Brain pericyte (primary cell): Measurements from ENCODE around the gene NDUFB6.
"Not testable (repeated sequence)": the region's sequence is repeated elsewhere in the genome, so short reads cannot be mapped to it uniquely, and the experiment has no call there.

ENCODE experiments used
- DNase-seq: peaks from one replicate; pipeline ENCODE4 v3.0.0-alpha.2; 2012; ENCODE audit warnings: low read depth, low spot score

The NDUFB6 gene

DNA sequence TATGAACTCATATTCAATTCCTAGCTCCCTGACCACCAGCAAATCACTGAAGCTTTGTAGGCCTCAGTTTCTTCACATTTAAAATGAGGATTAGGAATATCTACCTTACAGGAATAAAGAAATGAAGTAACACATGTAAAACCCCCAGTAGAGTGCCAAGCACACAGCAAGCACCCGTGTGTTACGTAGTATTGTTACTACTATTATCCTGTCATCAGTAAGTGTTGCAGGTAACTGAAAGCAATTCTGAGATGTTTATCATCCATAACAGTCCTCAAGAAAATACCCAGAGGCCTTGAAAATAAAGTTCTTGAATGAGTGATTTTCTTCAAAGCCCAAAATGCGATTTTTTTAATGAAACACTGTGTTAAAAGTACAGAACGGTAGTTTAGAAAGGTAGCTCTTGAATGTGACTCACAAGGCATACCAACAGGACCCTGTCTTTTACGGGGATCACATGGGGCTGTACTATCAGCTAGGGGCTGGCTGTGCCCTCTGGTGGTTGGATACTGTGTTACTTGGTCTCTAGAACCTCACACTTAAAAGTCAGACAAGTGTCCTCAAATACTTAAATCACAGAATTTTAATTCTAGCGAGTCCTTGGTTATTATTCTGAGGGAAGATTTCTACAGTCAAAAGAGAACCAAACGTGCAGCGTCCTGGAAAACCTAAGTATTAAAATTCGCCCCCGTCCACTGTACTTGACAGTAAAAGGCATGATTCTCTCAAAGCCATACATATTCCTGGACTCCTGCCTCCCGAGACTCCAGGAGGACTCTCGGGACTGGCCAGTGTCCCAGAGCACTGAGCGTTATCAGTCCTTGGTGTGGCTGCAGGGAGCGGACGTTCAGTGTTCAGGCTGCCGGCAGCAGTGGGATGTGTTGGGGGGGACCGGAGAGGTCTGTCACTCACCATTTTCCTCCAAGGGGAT lies 725 bp downstream of the NDUFB6 start:
- no peak for DNase-seq

DNA sequence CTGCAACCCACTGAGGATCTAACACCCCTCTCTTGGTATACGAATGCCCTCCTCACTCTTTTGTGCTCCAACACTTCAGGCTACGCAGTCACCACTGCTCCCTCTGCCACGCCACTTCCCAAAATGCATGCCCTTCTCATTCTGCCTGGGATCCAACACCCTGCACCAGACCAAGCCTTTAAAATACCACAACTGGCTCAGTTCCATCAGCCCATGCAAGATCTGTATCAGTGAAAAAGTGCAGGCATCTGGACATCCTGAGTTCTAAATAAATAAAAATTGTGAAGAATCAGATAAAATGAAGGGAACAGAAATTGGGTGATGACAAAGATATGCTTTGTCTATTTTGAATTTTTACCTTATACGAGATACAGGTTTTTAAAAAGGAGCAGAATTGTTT lies 2.7 kb downstream of the NDUFB6 start:
- DNase-seq = no peak

DNA sequence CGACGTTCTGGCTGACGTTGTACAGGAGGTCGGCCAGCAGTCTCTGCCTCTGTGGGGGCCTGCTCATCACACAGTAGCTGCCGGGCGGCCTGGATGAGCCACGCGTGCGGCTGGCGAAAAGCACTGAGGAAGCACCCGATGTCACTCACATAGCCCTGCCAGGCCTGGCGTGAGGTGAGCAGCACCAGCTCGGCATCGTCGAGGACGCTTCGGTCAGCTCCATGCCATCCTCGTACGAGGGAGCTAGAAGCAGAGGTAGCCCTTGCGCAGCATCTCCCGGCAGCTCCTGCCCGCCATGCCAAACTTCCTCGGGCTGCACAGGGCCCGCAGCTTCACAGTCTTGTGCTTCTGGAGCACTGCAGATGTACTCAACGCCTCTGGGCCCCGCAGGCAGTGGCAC lies 6.2 kb downstream of the NDUFB6 start:
- DNase-seq = no peak

DNA sequence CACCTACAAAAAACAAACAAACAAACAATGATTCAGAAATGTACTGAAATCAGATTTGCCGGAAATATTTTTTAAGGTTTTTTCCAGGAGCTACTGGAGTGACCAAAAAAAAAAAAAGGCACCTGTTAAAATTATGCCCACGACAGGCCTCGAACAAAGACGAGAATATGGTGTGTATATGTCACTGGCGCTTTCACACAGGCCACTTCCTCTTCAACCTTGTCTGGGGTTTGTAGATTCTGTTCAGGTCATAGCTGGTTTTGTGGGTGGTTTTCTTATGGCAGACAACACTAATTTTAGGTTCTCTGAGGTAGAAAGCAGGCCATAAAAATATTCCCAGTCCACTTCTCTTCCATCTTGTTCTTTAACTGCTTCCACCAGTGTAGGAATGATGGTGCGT lies 7.0 kb downstream of the NDUFB6 start:
- DNase-seq = no peak

DNA sequence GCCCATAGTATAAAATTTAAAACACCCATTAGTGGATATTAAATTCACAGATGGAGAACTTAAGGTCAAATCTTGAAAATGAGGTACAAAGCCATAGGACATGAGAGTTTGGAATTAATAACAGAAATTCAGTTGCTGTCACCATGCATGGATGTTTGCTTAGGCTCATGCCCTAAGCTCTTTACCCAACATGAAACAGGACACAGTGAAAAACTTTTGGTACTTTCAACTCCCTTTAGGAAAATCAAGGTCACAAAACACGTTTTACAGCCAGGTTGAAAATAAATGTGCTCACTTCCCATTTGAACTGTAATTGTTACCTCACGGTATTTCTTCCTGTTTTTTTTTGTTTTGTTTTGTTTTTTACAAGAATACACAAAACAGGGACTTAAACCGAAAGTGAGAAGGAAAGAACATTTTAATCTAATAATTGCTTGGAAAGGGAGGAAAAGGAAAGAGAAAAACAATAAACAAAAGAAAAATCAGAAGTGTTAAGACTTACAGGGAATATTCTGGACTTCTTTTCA lies 14.5 kb downstream of the NDUFB6 start:
- no peak for DNase-seq

DNA sequence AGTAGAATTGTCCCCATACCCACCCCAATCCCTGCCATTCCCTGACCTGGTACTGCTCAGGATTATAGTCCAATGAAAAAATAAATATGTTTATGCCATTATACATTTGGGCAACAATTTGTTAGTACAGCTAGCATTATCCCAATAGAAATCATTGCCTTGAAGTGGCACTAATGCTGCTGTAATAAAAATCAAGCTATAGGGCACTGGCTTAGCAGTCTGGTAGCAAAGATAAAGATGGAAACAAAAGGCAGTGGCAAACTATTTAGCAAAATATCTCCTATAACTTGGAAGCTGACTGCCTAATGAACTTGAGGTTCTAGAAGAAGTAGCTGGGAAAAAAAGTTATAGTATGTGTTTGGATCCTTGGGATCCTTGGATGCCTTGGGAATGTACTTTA lies 18.4 kb downstream of the NDUFB6 start:
- no peak for DNase-seq

DNA sequence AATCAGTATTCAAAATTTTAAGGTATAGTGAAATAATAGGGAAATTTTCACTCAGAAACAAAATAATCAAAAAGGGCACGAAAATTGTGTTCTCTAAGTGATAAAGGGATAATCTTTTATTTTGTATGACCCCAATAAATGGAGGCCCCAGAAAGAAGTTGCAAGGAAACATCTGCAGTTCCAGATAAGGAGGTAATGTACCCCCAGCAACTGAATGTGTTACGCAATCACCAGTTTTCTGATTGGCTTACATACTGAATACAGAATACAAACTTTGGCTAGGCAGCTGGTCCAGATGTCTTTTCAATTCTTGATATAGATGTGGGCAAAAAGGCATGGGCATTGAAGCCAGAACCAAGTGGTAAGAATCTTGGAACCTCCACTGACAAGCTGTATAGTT lies 18.9 kb downstream of the NDUFB6 start:
- no peak for DNase-seq

DNA sequence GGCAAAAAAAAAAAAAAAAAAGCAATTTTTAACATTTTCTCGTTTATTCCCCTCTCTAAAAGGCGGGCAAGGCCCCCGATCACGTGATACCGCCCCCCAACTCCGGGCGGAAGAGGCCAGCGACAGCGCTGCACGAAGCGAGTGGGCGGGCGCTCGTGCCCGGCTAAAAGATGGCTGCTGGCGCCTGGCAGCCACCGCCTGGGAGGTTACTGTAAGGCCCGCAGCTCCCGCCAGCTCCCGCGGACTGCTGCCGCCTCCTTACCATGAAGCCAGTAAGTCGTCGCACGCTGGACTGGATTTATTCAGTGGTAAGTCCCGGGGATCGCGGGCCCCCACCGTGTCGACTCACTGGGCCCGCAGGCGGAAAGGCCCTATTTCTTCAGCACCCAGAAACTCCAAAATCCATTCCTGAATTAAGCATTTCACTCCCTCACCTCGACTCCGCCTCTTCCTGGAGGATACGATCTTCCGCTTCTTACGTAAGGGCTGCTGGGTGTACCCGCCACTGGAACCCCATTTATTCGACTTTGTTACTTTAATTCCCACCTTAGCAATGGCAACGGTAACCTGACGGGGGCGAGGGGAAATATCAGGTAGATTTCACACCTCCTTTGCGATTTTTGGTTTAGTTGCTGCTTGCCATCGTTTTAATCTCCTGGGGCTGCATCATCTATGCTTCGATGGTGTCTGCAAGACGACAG lies 20.6 kb downstream of the NDUFB6 start, which contains the start of the genes SMIM27 and TOPORS:
Gene SMIM27, plus strand, starts transcription at position 156 of the 701 bp plus-strand sequence. Its CDS starts 108 bp downstream, at position 264.
Gene TOPORS, minus strand, starts transcription at position 415 of the 701 bp plus-strand sequence. Its CDS starts 150 bp downstream, at position 265.
- DNase-seq = peak; percentile 75

DNA sequence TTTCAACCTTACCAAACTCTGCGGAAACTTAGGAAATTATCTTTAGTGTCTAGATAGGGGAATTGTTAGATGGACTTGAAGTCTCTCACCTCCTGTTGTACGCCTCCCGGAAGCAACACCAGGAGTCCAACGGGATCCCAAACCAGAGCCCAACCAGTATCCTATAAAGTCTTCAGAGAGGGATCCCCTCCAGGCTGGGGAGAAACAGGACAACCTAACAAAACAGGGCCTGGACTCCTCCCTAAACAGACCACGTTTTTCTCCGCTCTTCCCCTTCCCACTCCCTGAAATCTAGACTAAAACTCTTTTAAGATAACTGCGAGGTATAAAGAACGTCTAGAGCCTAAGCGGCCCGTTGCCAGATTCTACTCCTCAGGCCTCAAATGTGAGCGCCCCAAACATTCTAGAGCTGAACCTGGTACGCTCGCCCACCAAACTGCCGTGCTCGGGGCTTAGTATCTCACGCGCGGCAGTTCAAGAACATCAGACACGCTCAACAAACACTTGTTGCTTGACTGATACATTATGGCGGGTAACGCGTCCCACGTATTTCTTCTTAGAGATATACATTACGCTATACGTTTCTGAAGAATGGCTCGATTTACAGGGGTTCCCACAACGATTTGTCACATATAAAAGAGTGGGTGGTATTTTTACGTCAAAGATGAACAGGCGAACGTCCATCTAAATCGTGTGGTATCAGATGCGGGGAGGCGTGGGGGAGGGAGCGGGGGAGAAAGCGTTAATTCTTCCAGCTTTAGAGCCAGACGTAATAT lies 21.5 kb downstream of the NDUFB6 start:
- no peak for DNase-seq

DNA sequence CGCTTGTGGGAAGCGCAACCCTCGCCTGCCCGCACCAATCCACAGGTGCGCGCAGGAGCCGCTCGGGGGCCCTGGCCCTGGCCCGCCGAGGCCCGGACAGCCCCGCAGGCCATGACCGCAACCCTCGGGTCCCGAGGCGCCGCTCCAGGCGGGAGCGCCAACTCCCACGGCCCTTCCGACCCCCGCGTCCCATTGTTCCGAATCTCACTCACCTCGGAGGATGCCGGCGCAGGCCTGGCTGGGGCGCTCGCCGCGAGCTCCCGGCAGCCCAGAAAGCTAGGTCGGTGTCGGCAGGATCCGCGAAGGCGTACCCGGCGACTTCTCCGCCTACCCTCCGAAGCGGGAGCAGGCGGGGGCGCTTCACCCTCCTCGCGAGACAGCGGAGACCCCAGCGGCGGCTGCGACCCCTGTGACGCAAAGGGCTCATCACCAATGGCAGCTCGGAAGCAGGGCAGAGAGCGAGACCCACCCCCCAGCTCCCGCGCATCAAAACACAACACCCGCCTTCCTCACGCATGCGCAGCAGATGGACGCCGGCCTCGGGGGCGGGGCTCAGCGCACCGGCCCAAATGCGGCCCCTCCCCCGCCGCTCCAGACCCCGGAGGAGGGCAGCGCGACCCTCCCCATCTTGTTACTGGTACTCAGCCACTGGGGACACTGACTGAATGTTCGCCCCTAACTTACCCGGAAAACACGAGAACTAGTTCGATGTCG lies 22.2 kb downstream of the NDUFB6 start:
- DNase-seq = peak; percentile 86

DNA sequence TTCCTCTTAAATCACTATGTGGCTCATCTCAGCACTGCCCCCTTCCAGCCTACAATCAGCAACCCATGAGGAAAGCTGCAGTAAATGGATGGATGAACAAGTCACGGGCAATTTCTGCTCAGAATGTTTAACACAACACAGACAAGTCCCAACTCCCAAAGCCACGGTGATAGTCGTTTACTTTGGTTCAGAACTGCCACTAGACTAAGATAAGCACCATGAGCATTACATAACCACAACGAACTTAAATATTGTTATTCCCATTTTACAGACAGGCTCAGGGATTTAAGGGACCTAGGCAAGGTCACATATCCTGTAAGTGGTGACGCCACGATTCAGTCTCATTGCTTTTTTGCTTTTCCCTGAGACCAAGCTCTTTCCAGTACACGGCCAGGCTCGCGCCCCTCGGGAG lies 22.8 kb downstream of the NDUFB6 start:
- peak; percentile 15 for DNase-seq

DNA sequence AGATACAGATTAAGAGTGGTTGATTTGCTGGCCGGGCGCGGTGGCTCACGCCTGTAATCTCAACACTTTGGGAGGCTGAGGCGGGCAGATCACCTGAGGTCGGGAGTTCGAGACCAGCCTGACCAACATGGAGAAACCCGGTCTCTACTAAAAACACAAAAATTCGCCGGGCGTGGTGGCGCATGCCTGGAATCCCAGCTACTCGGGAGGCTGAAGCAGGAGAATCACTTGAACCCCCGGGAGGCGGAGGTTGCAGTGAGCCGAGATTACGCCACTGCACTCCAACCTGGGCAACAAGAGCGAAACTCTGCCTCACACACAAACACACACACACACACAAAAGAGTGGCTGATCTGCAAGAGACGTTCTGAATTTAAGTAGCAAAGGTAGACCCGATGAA lies 24.7 kb downstream of the NDUFB6 start:
- DNase-seq = not testable (repeated sequence)

DNA sequence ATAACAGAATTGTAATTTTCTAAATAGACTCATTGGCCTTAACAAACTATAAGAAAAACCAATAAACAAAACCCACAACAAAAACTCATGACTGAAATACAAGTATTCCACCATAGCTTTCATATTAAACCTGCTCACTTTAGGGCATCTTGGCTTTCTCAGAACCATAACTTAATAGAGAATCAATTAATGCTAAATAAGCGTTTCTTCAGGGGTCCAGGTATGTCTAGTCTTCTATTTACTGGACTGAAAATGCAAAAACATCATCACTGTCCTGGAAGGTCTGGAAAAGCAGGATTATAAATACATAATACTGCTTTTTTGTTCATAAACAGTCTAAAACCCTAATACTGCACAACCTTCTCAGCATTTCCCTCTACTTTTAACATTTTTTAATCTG lies 27.1 kb downstream of the NDUFB6 start:
- no peak for DNase-seq

DNA sequence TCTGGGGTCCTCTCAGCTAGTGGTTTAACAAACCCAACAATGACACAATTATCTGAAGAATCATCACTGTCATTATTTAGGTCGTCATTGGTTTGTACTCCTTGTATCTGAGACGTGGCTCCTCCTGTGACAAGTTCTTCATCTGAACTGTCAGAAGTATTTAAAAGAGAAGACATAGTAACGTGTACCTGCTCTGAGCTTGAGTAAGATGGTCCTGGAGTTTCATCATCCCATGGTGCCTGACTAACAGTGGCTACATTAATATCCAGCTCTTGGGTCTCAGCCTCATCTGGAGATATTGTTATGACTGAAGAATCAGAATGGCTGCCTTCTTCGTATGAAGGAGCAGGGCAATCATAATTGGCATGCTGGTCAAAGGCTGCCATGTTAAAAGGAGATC lies 29.9 kb downstream of the NDUFB6 start:
- no peak for DNase-seq

DNA sequence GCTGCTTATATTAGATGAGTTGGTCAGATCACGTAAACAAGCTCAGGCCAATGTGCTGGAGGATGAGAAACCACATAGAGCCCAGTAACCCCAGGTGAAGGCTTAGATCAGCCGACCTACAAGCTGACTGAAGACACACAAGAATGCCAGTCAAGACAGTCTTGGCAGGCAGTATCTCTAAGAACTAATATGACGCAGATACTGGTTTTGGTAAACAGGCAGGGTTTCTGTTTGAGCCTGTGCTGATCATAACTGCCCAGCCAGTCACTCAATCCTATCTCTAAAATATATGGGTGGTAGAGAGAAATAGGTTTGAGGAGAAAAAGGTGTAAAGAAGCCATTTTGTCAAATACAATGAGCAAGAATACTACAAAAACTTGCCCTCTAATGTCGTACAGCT lies 39.1 kb downstream of the NDUFB6 start:
- DNase-seq = no peak

DNA sequence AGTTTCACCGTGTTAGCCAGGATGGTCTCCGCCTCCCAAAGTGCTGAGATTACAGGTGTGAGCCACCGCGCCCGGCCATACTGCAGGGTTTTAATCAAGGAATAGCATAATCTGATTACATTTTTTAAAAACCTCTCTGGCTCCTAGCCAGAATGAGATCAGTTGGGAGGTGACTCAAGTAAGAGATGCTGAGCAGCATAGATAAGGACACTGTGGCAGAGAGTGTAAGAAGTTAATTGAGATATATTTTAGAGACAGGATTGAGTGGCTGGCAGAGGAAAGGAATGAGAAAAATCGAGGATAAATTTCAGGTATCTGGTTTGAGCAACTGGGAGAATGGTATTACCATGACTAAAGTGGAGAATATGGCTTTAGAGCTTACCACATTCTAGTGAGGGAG lies 39.6 kb downstream of the NDUFB6 start:
- DNase-seq = no peak

DNA sequence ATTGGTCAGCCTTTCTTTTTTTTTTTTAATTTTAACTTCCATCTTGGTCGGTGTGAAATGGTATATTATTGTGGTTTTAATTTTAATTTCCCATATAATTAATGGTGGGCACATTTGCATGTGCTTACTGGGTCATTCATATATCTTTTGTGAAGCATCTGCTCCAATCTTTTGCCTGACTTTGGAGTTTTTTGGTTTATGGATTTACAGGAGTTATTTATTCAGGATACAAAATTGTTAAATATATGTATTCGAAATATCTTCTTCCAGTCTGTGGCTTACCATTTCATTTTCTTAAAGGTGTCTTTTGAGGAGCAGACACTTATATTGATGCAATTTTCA lies 46.3 kb downstream of the NDUFB6 start:
- DNase-seq = no peak

DNA sequence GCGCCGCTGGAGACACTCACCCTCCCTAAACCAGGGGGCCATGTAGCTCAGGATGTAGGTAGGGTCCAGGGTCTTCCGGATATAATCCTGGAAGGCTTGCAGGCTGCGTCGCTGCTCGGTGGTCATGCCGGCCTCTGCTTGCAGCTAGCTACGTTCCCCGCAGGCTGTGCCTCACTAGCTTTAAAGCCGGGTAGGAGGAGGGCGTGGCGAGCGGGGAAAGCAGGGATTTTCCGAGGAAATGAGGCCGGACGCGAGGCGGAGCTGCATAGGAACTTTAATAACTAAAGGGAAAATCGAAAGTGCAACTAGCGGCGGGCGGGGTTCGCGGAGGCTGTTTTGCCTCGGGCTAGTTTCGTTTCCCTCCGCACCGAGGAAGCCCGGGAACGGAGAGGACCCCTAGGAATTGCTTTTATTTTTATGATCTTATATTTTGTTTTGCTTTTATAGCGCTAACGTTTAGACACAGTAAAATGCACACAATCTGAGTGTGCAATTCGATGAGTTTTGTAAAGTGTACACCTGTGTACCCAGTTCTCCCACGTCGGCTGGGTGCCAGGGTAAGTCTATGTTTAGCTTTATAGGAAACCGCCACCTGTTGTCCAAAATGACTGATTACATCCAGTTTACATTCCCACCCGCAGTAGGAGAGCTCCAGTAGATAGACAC lies 46.8 kb downstream of the NDUFB6 start, which contains the start of gene RIGI:
Gene RIGI, minus strand, starts transcription at position 156 of the 666 bp plus-strand sequence. Its CDS starts 30 bp downstream, at position 126.
- DNase-seq = peak; percentile 86

DNA sequence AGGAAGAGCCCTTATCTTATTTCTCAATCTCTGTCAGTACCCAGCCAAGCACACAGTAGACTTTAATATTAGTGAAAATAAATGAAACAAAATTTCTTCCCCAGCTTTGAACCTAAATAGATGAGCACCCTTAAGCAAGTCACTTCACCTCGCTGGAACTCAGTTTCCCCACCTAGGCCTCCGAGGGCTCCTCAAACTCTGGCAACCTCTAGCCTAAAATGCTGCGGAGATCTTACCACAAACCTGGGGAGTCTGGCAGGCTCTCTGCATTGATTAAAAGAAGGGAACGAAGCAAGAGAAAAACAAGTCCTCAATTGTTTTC lies 47.3 kb downstream of the NDUFB6 start:
- no peak for DNase-seq

DNA sequence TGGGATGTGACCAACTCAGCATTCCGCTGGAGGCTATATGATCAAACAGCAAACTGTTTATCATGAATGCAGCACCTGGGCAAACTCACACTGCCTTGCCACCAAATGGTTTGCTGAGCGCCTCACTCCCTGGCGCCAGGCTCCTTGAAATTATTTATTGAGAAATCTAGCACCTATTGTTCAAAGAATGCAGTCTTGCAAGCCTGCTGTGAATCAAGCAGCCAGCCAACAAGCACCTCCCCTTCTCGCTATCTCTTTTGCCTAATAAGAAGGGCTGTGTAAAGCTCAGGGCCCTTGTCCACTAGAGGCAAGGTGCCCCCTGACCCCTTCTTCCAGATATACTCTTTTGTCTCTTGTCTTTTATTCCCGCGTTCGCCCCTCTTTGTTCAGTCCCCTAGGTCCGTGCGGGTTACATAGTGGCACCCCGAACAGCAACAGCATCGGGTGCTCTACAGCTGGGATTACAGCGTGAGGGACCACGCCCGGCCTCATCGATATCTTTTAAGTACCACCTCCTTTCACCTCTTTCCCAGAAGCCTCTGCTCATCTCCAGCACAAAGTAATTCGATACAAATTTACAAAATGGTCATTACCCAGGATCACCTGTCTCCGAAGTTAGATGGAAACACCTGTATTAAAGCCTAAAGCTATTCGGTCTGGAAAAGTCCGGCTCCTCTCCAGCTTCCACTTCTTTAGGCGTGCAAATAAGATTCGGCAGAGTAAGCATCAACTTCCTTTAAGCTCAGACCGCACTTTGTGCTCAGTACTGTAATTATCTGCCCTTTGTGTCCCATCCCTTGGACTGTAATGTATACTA lies 47.9 kb downstream of the NDUFB6 start:
- no peak for DNase-seq
